NB4 (cell line): Measurements from ENCODE around the gene ZNF287.
"Not testable (repeated sequence)": the region's sequence is repeated elsewhere in the genome, so short reads cannot be mapped to it uniquely, and the experiment has no call there.

ENCODE experiments used
- DNase-seq: peaks from one replicate; pipeline ENCODE4 v3.0.0; 2010; ENCODE audit warnings: low read depth
- H3K4me3 ChIP-seq: one replicate; pipeline ENCODE4 v1.5.1; 2011; ENCODE audit warnings: mild to moderate bottlenecking, low read depth, low read length, moderate library complexity
- MYC ChIP-seq: IDR thresholded peaks from 2 replicates; pipeline ENCODE4 v1.6.1; 2011; ENCODE audit warnings: low read depth, low read length
- POLR2A ChIP-seq: IDR thresholded peaks from 2 replicates; pipeline ENCODE4 v1.6.1; 2011; ENCODE audit warnings: mild to moderate bottlenecking; ENCODE audit not compliant: insufficient read length; ENCODE audit errors: extremely low read depth
- TF ChIP-seq, protein P1 (sequence below): IDR thresholded peaks from one replicate; pipeline ENCODE4 v1.5.1; 2012; ENCODE audit warnings: low read depth, low read length
- TF ChIP-seq, protein P2 (sequence below): IDR thresholded peaks from 2 replicates; pipeline ENCODE4 v1.6.1; 2011; ENCODE audit warnings: low read depth, low read length

Gene ZNF287

DNA sequence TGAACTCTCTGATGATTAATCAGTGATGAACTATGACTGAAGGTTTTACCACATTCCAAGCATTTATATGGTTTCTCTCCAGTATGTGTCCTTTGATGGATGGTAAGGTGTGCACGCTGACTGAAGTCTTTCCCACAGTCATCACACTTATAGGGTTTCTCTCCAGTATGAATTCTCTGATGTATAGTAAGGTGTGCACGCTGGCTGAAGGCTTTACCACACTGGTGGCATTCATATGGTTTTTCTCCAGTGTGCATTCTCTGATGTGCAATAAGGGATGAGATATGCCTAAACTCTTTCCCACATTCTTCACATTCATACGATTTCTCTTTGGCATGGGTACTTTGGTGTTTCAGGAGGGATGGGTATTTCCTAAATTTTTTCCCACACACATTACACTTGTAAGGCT, 16.4 kb downstream of the ZNF287 start:
- TF ChIP-seq POLR2A = no peak
- TF ChIP-seq, protein P1, sequence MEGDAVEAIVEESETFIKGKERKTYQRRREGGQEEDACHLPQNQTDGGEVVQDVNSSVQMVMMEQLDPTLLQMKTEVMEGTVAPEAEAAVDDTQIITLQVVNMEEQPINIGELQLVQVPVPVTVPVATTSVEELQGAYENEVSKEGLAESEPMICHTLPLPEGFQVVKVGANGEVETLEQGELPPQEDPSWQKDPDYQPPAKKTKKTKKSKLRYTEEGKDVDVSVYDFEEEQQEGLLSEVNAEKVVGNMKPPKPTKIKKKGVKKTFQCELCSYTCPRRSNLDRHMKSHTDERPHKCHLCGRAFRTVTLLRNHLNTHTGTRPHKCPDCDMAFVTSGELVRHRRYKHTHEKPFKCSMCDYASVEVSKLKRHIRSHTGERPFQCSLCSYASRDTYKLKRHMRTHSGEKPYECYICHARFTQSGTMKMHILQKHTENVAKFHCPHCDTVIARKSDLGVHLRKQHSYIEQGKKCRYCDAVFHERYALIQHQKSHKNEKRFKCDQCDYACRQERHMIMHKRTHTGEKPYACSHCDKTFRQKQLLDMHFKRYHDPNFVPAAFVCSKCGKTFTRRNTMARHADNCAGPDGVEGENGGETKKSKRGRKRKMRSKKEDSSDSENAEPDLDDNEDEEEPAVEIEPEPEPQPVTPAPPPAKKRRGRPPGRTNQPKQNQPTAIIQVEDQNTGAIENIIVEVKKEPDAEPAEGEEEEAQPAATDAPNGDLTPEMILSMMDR = no peak
- TF ChIP-seq, protein P2, sequence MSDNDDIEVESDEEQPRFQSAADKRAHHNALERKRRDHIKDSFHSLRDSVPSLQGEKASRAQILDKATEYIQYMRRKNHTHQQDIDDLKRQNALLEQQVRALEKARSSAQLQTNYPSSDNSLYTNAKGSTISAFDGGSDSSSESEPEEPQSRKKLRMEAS = no peak
- no peak for TF ChIP-seq MYC
- no peak for DNase-seq
- no peak overlapping the region for H3K4me3 ChIP-seq

DNA sequence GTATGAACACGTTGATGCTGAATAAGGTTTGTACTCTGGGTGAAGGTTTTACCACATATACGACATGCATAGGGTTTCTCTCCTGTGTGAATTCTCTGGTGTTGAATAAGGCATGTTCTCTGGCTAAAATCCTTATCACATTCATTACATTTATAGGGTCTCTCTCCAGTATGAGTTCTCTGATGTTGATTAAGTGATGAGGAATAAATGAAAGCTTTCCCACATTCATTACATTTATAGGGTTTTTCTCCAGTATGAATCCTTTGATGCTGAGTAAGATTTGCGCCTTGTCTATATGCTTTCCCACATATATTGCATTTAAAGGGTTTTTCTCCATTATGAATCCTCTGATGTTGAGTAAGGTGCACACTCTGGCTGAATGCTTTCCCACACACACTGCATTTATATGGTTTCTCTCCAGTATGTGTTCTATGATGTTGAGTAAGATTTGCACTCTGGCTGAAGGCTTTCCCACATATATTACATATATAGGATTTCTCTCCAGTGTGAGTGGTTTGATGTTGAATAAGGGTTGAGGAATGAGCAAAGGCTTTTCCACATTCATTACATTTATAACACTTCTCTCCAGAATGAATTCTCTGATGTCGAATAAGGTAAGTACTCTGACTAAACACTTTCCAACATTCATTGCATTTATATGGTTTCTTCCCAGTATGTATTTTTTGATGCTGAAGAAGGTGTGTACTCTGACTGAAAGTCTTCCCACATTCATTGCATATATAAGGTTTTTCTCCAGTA, 16.9 kb downstream of the ZNF287 start:
- TF ChIP-seq POLR2A = no peak
- no peak for TF ChIP-seq MYC
- TF ChIP-seq, protein P1 = no peak
- TF ChIP-seq, protein P2 = no peak
- DNase-seq = no peak
- H3K4me3 ChIP-seq = no peak overlapping the region

DNA sequence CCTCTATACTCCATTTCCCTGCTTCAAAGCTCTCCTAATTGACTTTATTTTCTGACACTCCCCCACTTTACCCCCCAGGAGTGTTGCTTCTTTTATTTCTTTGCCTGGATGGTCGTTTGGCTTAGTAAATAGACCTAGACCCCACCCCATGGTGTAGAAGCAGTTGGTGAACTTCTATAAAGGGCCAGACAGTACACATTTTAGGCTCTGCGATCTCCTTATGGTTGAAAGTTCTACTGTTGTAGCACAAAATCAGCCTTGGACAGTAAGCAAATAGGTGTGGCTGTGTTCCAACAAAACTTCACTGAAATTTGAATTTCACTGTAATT, 31.9 kb downstream of the ZNF287 start:
- DNase-seq = no peak
- TF ChIP-seq MYC = no peak
- TF ChIP-seq, protein P1 = no peak
- H3K4me3 ChIP-seq = peak overlapping the region; percentile 89

DNA sequence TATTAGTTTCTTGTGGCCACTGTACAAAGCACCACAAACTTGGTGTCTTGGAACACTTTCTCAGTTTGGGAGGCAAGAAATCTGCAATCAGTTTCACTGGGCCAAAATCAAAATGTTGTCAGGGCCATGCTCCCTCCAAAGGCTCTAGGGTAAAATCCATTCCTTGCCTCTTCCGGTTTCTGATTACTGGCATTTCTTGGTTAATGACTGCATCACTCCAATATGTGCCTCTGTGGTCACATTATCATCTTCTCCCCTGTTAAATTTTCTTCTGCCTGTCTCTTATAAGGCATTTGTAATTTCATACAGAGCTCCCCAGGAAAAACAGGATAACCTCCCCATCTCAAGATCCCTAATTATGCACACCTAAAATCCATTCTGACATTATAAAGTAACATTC, 34.8 kb downstream of the ZNF287 start:
- no peak for TF ChIP-seq MYC
- TF ChIP-seq, protein P2 = no peak
- TF ChIP-seq, protein P1 = no peak
- TF ChIP-seq POLR2A = no peak
- DNase-seq = no peak
- H3K4me3 ChIP-seq = no peak overlapping the region

DNA sequence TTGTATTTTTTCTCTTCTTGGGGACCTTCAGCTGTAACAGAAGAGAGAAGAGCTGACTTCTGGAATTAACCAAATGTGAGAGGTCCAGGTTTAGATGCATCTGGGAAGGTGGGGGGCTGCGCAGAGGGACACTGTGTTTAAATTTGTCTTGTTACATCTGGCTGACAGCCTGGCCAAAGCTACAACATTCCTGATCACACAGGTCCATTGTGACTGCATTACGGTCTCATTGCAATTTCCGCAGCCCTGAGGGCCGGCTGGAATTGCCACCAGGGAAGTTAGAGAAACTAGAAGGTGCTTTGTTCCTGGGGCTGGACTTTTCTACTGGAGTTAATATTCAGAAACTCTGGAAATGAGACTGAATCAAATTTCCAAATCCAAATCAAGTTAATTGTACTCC, 39.1 kb downstream of the ZNF287 start:
- DNase-seq = no peak
- H3K4me3 ChIP-seq = no peak overlapping the region
- no peak for TF ChIP-seq POLR2A

DNA sequence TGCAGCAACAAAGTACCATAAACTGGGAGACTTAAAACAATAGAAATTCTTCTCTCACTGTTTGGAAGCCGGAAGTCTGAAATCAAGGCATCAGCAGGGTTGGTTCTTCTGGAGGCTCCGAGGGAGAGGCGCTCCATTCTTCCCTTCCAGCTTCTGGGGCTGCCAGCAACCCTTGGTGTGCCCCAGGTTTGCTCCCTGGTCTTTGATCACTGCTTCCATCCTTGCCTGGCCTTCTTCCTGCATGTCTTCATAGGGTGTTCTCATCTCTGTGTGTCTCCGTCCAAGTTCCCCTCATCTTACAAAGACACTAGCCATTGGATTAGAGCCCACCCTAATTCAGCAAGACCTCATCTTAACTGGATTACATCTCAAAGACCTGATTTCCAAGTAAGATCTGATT, 41.7 kb downstream of the ZNF287 start:
- no peak for DNase-seq
- H3K4me3 ChIP-seq = no peak overlapping the region
- no peak for TF ChIP-seq MYC
- TF ChIP-seq, protein P2 = no peak
- TF ChIP-seq, protein P1 = no peak
- TF ChIP-seq POLR2A = no peak

DNA sequence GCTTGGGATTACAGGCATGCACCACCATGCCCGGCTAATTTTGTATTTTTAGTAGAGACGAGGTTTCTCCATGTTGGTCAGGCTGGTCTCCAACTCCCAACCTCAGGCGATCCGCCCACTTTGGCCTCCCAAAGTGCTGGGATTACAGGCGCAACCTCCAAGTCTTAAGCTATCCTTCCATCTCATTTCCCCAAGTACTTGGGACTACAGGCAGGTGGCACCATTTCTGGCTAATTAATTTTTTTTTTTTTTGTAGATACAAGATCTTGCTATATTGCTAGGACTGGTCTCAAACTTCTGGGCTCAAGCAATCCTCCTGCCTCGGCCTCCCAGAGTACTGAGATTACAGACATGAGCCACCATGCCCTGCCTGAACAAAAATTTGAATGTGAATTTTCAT, 43.4 kb downstream of the ZNF287 start:
- DNase-seq, H3K4me3 ChIP-seq: not testable (repeated sequence)
